ENCODE measurements around the gene SGMS2. TPM values are rescaled to one million over a fixed set of nuclear protein-coding genes. Genes with fewer than 3 reads are reported as not detected.

Gene SGMS2
- total RNA-seq, 1 donor from 2014 or later = 95.0 TPM

DNA sequence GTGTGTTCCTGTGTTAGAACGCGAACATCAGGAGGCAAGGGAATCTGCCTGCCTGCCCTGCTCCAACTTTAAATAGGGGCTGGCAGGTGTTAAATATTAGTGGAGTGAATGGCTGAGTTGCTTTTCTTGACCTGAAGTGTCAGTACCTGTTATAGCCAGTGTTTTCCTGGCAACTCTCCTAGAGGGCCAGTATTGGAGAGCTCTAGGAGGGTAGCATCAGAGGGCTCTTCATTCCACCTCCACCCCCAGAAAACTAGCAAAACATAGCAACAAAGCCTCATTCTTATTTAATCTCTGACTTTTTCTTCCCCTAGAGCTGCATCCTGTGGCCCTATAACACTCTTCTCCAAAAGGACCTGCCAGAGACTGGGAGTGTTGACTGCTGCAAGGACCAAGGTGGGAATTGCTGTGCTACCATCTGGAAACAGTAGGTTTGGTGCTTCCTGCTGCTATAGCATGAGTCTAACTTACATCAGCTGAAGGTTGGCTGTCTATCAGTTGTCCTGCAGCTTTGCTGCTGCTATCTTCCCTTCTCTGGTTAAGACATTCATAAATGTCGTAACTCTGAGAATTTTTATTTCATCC lies 33.5 kb downstream of the SGMS2 start:
- no peaks in the 10 kb centered on the region for H3K27me3 ChIP-seq (ENCODE audit: control insufficient read depth, insufficient read depth, low read length)
- no peak for DNase-seq (ENCODE audit: low read depth)
- no peak for FAIRE-seq
- no peak overlapping the region for H3K4me3 ChIP-seq (ENCODE audit: low read depth, low read length)
- peaks cover 4% of the 10 kb centered on the region for H3K36me3 ChIP-seq (ENCODE audit: control insufficient read depth, insufficient read depth, low read length)
- TF ChIP-seq, protein P1, sequence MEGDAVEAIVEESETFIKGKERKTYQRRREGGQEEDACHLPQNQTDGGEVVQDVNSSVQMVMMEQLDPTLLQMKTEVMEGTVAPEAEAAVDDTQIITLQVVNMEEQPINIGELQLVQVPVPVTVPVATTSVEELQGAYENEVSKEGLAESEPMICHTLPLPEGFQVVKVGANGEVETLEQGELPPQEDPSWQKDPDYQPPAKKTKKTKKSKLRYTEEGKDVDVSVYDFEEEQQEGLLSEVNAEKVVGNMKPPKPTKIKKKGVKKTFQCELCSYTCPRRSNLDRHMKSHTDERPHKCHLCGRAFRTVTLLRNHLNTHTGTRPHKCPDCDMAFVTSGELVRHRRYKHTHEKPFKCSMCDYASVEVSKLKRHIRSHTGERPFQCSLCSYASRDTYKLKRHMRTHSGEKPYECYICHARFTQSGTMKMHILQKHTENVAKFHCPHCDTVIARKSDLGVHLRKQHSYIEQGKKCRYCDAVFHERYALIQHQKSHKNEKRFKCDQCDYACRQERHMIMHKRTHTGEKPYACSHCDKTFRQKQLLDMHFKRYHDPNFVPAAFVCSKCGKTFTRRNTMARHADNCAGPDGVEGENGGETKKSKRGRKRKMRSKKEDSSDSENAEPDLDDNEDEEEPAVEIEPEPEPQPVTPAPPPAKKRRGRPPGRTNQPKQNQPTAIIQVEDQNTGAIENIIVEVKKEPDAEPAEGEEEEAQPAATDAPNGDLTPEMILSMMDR (IDR thresholded peaks at IDR 0.05; ENCODE audit: insufficient read depth, low read length, severe bottlenecking) = no peak

- no peak overlapping the region for H3K4me3 ChIP-seq (ENCODE audit: low read depth, low read length)
- peaks cover 4% of the 10 kb centered on the region for H3K36me3 ChIP-seq (ENCODE audit: control insufficient read depth, insufficient read depth, low read length)
- H3K27me3 ChIP-seq (ENCODE audit: control insufficient read depth, insufficient read depth, low read length) = no peaks in the 10 kb centered on the region
- FAIRE-seq (peak; percentile 98), DNase-seq (ENCODE audit: low read depth) (peak; percentile 100)
- TF ChIP-seq, protein P1 (IDR thresholded peaks at IDR 0.05; ENCODE audit: insufficient read depth, low read length, severe bottlenecking) = no peak
These were observed 37.9 kb downstream of the SGMS2 start for GRCh38 chr4:107862658-107863057.

DNA sequence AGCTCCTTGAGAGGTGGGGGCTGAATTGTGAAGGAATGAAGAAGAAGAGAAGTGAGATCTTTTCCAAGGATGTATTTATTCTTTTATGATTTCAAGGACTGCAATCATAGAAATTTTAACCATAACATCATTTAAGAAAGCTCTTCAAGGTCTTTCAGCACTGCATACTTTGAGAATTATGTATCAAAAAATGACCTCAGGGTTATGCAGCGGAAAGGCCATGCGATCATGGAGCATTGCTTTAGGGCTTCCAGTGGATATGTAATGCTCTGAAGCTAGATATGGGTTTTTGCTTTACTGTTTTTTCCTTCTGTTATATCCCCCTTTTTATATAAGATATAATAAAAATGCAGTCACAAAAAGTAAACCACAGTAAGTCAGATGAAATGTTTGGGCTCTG lies 38.7 kb downstream of the SGMS2 start:
- Histone ChIP-seq H3K36me3 (ENCODE audit: control insufficient read depth, insufficient read depth, low read length) (peaks cover 3% of the 10 kb centered on the region), H3K27me3 (ENCODE audit: control insufficient read depth, insufficient read depth, low read length) (no peaks in the 10 kb centered on the region), H3K4me3 (ENCODE audit: low read depth, low read length) (no peak overlapping the region)
- TF ChIP-seq, protein P1 (IDR thresholded peaks at IDR 0.05; ENCODE audit: insufficient read depth, low read length, severe bottlenecking) = no peak
- no peak for FAIRE-seq
- DNase-seq (ENCODE audit: low read depth) = no peak

DNA sequence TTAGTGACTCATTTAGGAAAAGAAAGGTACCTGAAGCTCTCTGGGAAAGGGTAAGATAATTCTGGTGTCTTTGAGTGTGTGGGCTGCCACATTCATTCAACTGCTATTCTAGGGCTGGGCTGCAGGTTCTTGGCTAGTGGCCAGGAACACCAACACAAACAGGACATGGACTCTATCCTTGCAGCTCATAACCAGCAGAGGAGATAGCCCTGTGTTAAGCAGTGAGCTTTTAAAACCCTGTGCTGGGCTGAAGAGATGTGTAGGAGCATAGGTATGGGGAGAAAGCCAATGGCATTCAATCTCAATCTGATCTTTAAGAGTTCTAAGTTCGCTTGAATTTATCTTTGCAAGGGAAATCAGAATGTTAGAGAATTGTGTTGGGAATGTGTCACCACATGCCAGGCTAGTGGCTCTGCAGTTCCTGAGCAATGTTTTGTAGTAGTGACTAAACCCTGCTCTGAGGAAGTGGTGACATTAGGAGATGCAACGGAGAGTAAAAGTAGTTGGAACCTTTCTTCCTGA lies 39.2 kb downstream of the SGMS2 start:
- no peak overlapping the region for H3K4me3 ChIP-seq (ENCODE audit: low read depth, low read length)
- FAIRE-seq (peak; percentile 86), DNase-seq (ENCODE audit: low read depth) (peak; percentile 87)
- no peaks in the 10 kb centered on the region for H3K27me3 ChIP-seq (ENCODE audit: control insufficient read depth, insufficient read depth, low read length)
- TF ChIP-seq, protein P1 (IDR thresholded peaks at IDR 0.05; ENCODE audit: insufficient read depth, low read length, severe bottlenecking) = no peak
- H3K36me3 ChIP-seq (ENCODE audit: control insufficient read depth, insufficient read depth, low read length) = peaks cover 2% of the 10 kb centered on the region

DNA sequence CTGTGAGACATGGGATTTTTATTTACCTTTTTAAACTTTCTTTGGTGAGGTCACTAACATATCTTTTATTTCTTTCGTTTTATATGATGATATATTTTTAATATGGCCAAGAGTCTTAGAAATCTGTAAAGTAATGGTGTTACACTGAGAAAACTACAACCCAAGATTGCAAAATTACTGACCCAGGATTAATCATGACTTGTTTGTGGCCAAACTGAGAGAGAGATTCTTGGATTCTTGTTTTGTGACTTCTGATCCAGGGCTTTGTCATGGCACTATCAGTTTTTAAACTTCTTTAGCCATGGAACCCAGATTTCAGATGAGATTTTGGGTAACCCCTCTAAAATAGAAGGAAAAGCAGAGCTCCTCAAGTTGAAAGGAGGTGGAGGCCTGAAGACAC lies 42.0 kb downstream of the SGMS2 start:
- FAIRE-seq (no peak), DNase-seq (ENCODE audit: low read depth) (no peak)
- Histone ChIP-seq H3K4me3 (ENCODE audit: low read depth, low read length) (no peak overlapping the region), H3K27me3 (ENCODE audit: control insufficient read depth, insufficient read depth, low read length) (no peaks in the 10 kb centered on the region), H3K36me3 (ENCODE audit: control insufficient read depth, insufficient read depth, low read length) (no peaks in the 10 kb centered on the region)
- TF ChIP-seq, protein P1 (IDR thresholded peaks at IDR 0.05; ENCODE audit: insufficient read depth, low read length, severe bottlenecking) = no peak

DNA sequence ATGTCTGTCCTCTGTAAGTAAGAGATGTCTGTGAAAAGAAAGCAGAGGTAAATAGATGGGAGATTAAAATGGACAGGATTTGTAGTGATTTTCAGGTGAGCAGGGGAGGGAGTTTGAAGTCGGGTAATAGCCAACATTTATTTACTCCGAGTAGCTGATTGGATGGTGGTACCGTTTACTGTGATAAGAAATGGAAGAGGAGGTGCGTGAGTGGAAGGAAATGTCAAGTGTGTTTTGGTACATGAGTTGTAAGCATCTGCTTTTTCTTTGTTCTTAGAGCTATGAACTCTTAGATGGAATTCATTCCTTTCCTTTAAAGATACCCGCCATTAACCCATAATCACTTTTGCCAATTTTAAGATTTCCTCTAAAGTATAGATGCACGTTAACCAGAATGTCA lies 45.5 kb downstream of the SGMS2 start:
- FAIRE-seq (no peak), DNase-seq (ENCODE audit: low read depth) (no peak)
- Histone ChIP-seq H3K36me3 (ENCODE audit: control insufficient read depth, insufficient read depth, low read length) (no peaks in the 10 kb centered on the region), H3K4me3 (ENCODE audit: low read depth, low read length) (no peak overlapping the region), H3K27me3 (ENCODE audit: control insufficient read depth, insufficient read depth, low read length) (no peaks in the 10 kb centered on the region)
- TF ChIP-seq, protein P1 (IDR thresholded peaks at IDR 0.05; ENCODE audit: insufficient read depth, low read length, severe bottlenecking) = no peak

Data from bronchial epithelial cell (primary cell).